GM12873 (cell line): Measurements from ENCODE around the gene GIMAP8.

Experiments
- CTCF ChIP-seq: IDR thresholded peaks from 2 replicates; pipeline ENCODE4 v1.5.1; 2012; ENCODE audit warnings: low read depth, mild to moderate bottlenecking, moderate library complexity, low read length, control low read depth; ENCODE audit not compliant: insufficient read depth; ENCODE audit errors: missing control alignments

The GIMAP8 gene

GRCh38 chr7:150441524-150441923 lies 8.9 kb upstream of the GIMAP8 start:
- TF ChIP-seq CTCF: no peak

- TF ChIP-seq CTCF: no peak
Measured at GRCh38 chr7:150442811-150443210, 7.6 kb upstream of the GIMAP8 start.

GRCh38 chr7:150443793-150444540 lies 6.5 kb upstream of the GIMAP8 start:
- TF ChIP-seq CTCF: no peak

GRCh38 chr7:150444674-150445365 lies 5.6 kb upstream of the GIMAP8 start:
- TF ChIP-seq CTCF: no peak

GRCh38 chr7:150446288-150446938 lies 4.0 kb upstream of the GIMAP8 start:
- no peak for TF ChIP-seq CTCF

- TF ChIP-seq CTCF: no peak
Measured at GRCh38 chr7:150447966-150448788, 2.3 kb upstream of the GIMAP8 start.
